HG03460 (cell line): ENCODE measurements around the gene PIGV.

Experiments
- ATAC-seq: cut with Tn5 transposase; IDR thresholded peaks from one replicate; pipeline ENCODE4 v1.9.1; 2021; ENCODE audit not compliant: unreplicated experiment

PIGV gene

GRCh38 chr1:26772687-26773086 lies 15.1 kb upstream of the PIGV start:
- ATAC-seq: no peak

GRCh38 chr1:26774462-26774861 lies 13.3 kb upstream of the PIGV start:
- ATAC-seq: no peak

GRCh38 chr1:26775666-26776065 lies 12.1 kb upstream of the PIGV start:
- no peak for ATAC-seq

- ATAC-seq: no peak
These were observed 8.6 kb upstream of the PIGV start for GRCh38 chr1:26779098-26779668.

GRCh38 chr1:26780344-26780957 lies 7.3 kb upstream of the PIGV start:
- no peak for ATAC-seq

GRCh38 chr1:26781206-26781825 lies 6.4 kb upstream of the PIGV start:
- ATAC-seq: no peak

- ATAC-seq: no peak
These were observed 5.1 kb upstream of the PIGV start for GRCh38 chr1:26782521-26783212.

GRCh38 chr1:26783646-26784022 lies 4.1 kb upstream of the PIGV start:
- ATAC-seq: no peak

GRCh38 chr1:26784023-26784871 lies 3.5 kb upstream of the PIGV start:
- ATAC-seq: no peak

- no peak for ATAC-seq
These were observed 2.9 kb upstream of the PIGV start for GRCh38 chr1:26784886-26785285.

GRCh38 chr1:26785611-26786436 lies 1.9 kb upstream of the PIGV start:
- ATAC-seq: no peak

GRCh38 chr1:26786437-26787380 lies 1.0 kb upstream of the PIGV start:
- no peak for ATAC-seq

GRCh38 chr1:26787381-26787705 lies 407 bp upstream of the PIGV start:
- ATAC-seq: peak; percentile 41

- no peak for ATAC-seq
These were observed 700 bp downstream of the PIGV start for GRCh38 chr1:26788515-26788785.

- ATAC-seq: no peak
These were observed 1.3 kb downstream of the PIGV start for GRCh38 chr1:26788836-26789611.

GRCh38 chr1:26789612-26789865 lies 1.8 kb downstream of the PIGV start:
- no peak for ATAC-seq

GRCh38 chr1:26789931-26790330 lies 2.2 kb downstream of the PIGV start:
- ATAC-seq: no peak

- no peak for ATAC-seq
These were observed 2.8 kb downstream of the PIGV start for GRCh38 chr1:26790551-26790953.

GRCh38 chr1:26791148-26791547 lies 3.4 kb downstream of the PIGV start:
- no peak for ATAC-seq
